A673 (cell line): ENCODE measurements around the gene CCT3. TPM values are rescaled to one million over a fixed set of nuclear protein-coding genes. Genes with fewer than 3 reads are reported as not detected.

Source experiments
- BruUV-seq: library from RNA; stranded (reverse); fragments of 400-500 nt; replicated peaks from 2 replicates; lab custom pipeline; 2021; lab: Mats Ljungman, UMichigan
- CTCF ChIA-PET: fragments of 300-600 bp; sonication (Branson Sonifier 250); formaldehyde crosslinking; loops from one replicate; lab custom pipeline; 2022; ENCODE audit warnings: antibody characterized with exemption; lab: Charles Lee
- POLR2A ChIA-PET: fragments of 300-600 bp; sonication (Branson Sonifier 250); formaldehyde crosslinking; loops from one replicate; lab custom pipeline; 2022; ENCODE audit warnings: antibody characterized with exemption; ENCODE audit not compliant: low non-redundant PET; lab: Charles Lee
- DNase-seq: peaks from one replicate; pipeline ENCODE4 v3.0.0-alpha.2; 2015; ENCODE audit warnings: low spot score
- H3K27ac ChIP-seq: fragments of 200-600 bp; sonication (generic); 2 replicates; pipeline ENCODE4 v1.5.1; 2016; ENCODE audit warnings: mixed run types, low read depth, mild to moderate bottlenecking, mixed read lengths, antibody characterized with exemption, low read length; ENCODE audit not compliant: poor library complexity, severe bottlenecking
- H3K27me3 ChIP-seq: fragments of 200-600 bp; sonication (generic); replicated peaks from 2 replicates; pipeline ENCODE4 v1.6.1; 2017; ENCODE audit warnings: mixed run types, low read depth, mild to moderate bottlenecking, mixed read lengths, antibody characterized with exemption, low read length; ENCODE audit not compliant: insufficient read depth, poor library complexity
- H3K36me3 ChIP-seq: fragments of 200-600 bp; sonication (generic); 2 replicates; pipeline ENCODE4 v1.6.1; 2016; ENCODE audit warnings: mixed run types, mild to moderate bottlenecking, mixed read lengths, antibody characterized with exemption, low read length; ENCODE audit not compliant: insufficient read depth, poor library complexity, severe bottlenecking
- H3K4me1 ChIP-seq: fragments of 200-600 bp; sonication (generic); 2 replicates; pipeline ENCODE4 v1.6.1; 2017; ENCODE audit warnings: mixed run types, mild to moderate bottlenecking, mixed read lengths, antibody characterized with exemption, low read length; ENCODE audit not compliant: insufficient read depth, poor library complexity, severe bottlenecking
- H3K4me3 ChIP-seq: fragments of 200-600 bp; sonication (generic); 2 replicates; pipeline ENCODE4 v1.5.1; 2016; ENCODE audit warnings: low read depth, mixed run types, mild to moderate bottlenecking, mixed read lengths, low read length; ENCODE audit not compliant: poor library complexity, severe bottlenecking
- H3K9me3 ChIP-seq: fragments of 200-600 bp; sonication (generic); 2 replicates; pipeline ENCODE4 v1.6.1; 2016; ENCODE audit warnings: mixed run types, low read depth, mild to moderate bottlenecking, mixed read lengths, antibody characterized with exemption, low read length; ENCODE audit not compliant: poor library complexity, severe bottlenecking
- CTCF ChIP-seq: fragments of 300-800, 200-600 bp; sonication (generic); conservative IDR thresholded peaks from 2 replicates; pipeline ENCODE4 v1.5.1; 2017; ENCODE audit warnings: low read depth, mild to moderate bottlenecking, antibody characterized with exemption, low read length, moderate library complexity, mixed read lengths
- EZH2 ChIP-seq: fragments of 200-600 bp; sonication (generic); IDR thresholded peaks from 2 replicates; pipeline ENCODE4 v1.6.1; 2017; ENCODE audit warnings: borderline replicate concordance, low read depth, mild to moderate bottlenecking, mixed read lengths, antibody characterized with exemption, low read length; ENCODE audit not compliant: poor library complexity, severe bottlenecking
- intact Hi-C: fragments of 100-400 bp; cut with micrococcal nuclease; formaldehyde crosslinking; loops from one replicate; pipeline ENCODE4 v1.10.0; 2022; ENCODE audit not compliant: unreplicated experiment
- total RNA-seq: library from RNA; stranded (reverse); gene quantifications from 2 replicates; pipeline ENCODE4 v1.2.3, GENCODE V29; 2021

CCT3 gene
- total RNA-seq, 1 experiment from 2014 or later, result 678 TPM

DNA sequence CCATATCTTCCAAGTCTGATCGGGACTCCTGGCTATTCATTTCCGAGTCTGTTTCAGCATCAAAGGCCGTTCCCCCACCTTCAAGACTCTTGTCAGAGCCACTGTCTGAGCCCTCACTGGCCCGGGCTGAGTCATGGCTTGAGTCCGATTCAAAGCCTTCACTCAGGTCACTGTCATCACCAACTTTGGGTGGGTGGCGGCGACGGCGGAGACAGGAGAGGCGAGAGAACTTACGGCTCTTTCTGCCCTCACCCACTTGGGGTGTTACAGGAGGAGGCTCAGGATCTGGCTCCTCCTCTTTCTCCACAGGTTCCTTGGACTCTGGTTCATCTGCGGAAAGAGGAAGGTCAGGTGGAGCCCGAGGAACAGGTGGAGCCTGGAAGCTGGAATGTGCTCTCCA, 72.0 kb downstream of the CCT3 start:
- TSS peak; percentile 50 for BruUV-seq
- intact Hi-C loops, result no loop called here
- no peak for TF ChIP-seq CTCF
- no peak for TF ChIP-seq EZH2
- Histone ChIP-seq H3K27ac (no peak overlapping the region), H3K9me3 (no peaks in the 10 kb centered on the region), H3K4me1 (no peaks in the 10 kb centered on the region), H3K4me3 (no peak overlapping the region), H3K36me3 (peaks cover 85% of the 10 kb centered on the region), H3K27me3 (no peaks in the 10 kb centered on the region)
- no peak for DNase-seq
- CTCF ChIA-PET, result no interaction called here
- POLR2A ChIA-PET, result no interaction called here

GRCh38 chr1:156263288-156263655, 74.8 kb downstream of the CCT3 start:
- H3K4me3 ChIP-seq, result no peak overlapping the region
- BruUV-seq, result no TSS peak
- H3K9me3 ChIP-seq, result no peaks in the 10 kb centered on the region
- H3K4me1 ChIP-seq, result no peaks in the 10 kb centered on the region
- no peaks in the 10 kb centered on the region for H3K27me3 ChIP-seq
- no peak for DNase-seq
- ChIA-PET CTCF (no interaction called here), POLR2A (no interaction called here)
- no peak overlapping the region for H3K27ac ChIP-seq
- peaks cover 91% of the 10 kb centered on the region for H3K36me3 ChIP-seq
- TF ChIP-seq EZH2 (no peak), CTCF (no peak)
- intact Hi-C loops, result no loop called here

GRCh38 chr1:156262461-156263287, 75.4 kb downstream of the CCT3 start:
- TF ChIP-seq CTCF, result no peak
- TF ChIP-seq EZH2, result no peak
- H3K4me1 ChIP-seq, result no peaks in the 10 kb centered on the region
- H3K4me3 ChIP-seq, result no peak overlapping the region
- H3K36me3 ChIP-seq, result peaks cover 91% of the 10 kb centered on the region
- H3K27ac ChIP-seq, result no peak overlapping the region
- intact Hi-C loops, result no loop called here
- no peaks in the 10 kb centered on the region for H3K27me3 ChIP-seq
- BruUV-seq, result no TSS peak
- ChIA-PET POLR2A (no interaction called here), CTCF (no interaction called here)
- DNase-seq, result no peak
- H3K9me3 ChIP-seq, result no peaks in the 10 kb centered on the region
